NCI-H446 (cell line): ENCODE measurements around the gene CDCA5.
"Not testable (repeated sequence)": the region's sequence is repeated elsewhere in the genome, so short reads cannot be mapped to it uniquely, and the experiment has no call there.

ENCODE experiments used
- DNase-seq, 2 experiments: peaks; one replicate each; lab custom pipeline; 2025; lab: John Stamatoyannopoulos, UW

Gene CDCA5

DNA sequence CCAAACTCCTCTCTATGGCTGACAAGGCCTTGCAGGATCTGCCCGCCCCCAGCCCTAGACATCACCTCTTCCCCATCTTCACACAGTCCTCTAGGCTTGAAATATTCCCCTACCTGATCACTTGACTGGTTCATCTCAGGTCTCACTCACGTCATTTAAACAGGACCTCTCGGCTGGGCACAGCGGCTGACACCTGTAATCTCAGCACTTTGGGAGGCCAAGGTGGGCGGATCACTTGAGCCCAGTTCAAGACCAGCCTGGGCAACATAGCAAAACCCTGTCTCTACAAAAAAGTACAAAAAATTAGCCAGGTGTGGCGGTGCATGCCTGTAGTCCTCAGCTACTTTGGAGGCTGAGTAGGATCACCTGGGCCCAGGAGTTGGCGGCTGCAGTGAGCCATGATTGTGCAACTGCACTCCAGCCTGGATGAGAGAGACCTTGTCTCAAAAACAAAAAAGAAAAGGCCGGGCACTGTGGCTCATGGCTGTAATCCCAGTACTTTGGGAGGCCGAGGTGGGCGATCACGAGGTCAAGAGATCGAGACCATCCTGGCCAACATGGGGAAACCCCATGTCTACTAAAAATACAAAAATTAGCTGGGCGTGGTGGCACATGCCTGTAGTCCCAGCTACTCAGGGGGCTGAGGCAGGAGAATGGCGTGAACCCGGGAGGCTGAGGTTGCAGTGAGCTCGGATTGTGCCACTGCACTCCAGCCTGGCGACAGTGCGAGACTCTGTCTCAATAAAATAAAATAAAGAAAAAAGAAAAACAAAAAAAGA, 35.2 kb upstream of the CDCA5 start:
- not testable (repeated sequence) for DNase-seq

DNA sequence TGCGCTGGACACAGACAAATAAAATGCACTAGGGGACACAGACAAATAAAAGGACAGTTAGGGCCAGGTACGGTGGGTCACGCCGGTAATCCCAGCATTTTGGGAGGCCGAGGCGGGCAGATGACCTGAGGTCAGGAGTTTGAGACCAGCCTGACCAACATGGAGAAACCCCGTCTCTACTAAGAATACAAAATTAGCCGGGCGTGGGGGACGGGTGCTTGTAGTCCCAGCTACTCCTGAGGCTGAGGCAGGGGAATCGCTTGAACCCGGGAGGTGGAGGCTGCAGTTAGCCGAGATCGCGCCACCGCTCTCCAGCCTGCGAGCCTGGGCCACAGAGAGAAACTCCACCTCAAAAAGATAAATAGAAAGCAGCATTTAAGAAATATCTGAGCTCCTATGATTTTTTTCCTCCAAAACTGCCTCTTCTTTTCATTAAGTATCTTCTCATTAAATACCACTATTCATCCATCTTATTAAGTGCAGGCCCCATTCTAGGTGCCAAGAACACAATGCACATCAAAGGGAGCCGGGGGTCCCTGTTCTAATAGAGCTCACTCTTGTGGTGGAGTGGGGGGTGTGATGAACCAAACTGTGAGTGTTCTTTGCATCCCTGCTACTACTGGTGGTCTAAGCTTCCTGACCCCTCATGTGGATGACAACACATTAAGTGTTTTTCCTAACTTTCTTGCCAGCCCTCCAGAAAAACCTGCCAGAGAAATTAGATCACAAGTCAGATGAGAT, 34.4 kb upstream of the CDCA5 start:
- no peak for DNase-seq

DNA sequence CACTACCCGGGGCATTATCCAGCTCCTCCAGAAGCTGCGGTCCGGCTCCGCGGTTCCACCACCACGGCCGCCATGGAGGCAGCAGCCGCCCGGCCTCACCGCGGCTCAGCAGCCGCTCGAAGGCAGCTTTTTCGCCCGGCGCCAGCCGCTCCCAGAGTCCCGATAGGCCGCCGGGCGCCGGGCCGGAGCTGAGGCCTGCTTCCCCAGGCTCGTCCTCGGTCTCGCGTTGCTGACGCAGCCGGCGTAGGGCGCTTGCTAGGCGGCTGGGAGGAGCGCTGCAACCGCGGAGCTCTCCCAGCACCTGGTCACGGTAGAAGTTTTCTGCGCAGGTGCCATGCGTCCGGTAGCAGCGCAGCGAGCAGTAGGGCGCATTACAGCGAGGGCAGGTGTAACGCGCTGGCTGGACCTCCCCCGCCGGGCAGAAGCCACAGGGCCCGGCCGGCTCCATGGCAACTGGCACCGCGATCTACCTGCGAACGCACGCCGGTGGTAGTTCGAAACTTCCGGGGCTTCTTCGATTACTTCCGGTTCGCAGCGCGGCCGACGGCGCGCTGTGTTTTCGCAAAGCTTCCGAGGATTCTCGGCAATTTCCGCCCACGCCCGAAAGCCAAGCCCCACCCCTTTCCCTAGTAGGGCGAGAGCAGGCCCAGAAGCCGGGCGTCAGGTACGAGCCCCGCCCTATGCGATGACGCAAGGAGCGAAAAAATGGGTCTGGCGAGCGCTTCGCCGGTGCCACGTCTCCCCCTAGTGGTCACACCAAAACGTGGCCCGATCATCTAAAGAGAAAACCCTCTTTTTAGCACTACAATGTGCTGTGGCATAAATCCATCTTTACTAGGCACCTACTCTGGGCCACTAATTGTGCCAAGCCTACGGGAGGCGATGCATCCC, 33.6 kb upstream of the CDCA5 start, which contains the start of gene ZNHIT2:
ZNHIT2 (minus strand) TSS at position 496 of the 891 bp plus-strand sequence; CDS start at position 448, 48 bp downstream.
- peak; percentile 98 to 100 for DNase-seq

DNA sequence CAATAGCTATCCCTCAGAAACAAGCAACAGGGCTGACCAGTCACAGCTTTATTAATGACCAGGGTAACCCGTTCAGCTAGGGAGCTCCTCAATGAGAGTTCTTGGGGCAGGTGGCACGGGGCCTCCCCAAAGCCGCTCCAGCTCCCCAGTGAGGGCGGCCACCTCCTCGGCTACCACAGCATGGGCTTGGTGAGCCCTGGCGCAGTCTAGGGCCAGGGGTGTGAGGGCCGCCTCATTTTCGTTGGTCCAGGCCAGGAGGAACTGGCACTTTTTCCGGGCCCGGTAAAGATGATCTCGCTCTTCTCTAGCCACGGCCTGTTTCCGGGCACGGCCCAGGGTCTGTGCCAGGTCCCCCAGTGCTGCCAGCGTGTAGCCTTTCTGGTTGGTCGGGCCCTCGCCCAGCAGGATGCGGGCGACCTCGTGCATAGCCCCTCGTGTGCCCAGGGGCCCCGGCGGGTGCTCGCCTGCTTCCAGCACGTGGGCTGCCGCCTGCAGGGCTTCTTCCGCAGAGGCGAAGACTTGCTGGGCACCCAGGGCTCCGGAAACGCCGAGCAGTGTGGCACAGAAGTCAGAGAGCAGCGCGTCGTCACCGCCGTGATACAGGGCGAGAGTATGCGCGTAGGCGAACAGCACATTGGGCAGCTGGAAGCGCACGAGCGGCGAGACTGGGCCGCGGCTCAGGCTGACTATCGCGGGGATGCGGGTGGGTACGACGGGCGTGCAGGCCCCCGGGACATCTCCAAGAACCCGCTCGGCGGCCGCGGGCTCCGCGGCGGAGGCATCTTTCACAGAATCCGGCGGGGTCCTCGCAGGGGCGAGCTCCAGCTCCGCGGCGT, 32.7 kb upstream of the CDCA5 start:
- DNase-seq = peak in 1 of 2 experiments; percentile 49

DNA sequence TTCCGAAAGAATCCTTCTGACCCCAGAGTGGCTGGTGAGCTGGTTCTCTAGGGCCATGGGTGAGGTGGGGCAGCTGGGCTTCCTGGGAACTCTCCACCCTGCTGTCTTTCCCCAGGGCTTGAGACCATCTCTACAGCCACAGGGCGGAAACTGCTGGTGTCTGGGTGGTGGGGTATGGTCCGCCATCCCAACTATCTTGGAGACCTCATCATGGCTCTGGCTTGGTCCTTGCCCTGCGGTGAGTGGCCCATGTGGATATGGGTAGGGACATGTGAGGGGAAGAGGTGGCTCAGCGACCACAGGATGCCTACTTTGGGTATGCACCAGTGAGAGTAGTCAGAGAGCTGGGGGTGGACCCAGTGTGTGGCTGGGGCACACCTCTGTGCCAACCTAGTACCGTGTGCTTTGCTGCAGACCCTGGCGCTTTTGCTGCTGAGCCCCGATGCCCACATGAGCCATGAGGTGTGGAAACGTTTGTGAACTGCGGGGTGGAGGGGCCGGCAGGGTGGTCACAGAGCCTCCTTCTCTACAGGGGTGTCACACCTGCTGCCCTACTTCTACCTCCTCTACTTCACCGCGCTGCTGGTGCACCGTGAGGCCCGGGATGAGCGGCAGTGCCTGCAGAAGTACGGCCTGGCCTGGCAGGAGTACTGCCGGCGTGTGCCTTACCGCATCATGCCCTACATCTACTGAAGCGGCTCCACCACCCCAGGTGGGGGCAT, 31.7 kb upstream of the CDCA5 start:
- DNase-seq = no peak

DNA sequence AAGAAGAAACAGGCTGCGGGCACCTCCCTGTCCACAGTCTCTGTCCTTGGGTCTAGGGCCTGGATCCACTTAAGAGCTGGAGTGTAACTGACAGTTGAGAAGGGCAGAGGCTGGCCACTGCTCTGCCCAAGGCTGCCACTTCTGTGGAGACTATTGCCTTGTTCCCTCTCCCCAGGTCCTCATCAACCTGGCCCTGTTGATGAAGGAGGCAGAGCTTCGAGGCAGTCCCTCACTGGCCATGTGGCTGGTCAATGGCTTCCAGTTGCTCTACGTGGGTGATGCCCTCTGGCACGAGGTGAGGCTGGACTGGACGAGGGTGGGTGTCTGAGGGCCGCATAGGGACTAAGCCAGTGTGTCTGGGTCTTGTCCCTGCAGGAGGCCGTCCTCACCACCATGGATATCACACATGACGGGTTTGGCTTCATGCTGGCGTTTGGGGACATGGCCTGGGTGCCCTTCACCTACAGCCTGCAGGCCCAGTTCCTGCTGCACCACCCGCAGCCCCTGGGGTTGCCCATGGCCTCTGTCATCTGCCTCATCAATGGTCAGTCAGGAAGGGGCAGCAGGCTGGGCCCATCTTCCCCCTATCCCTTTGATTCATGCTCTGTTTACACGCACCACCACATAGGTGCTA, 30.8 kb upstream of the CDCA5 start:
- no peak for DNase-seq

DNA sequence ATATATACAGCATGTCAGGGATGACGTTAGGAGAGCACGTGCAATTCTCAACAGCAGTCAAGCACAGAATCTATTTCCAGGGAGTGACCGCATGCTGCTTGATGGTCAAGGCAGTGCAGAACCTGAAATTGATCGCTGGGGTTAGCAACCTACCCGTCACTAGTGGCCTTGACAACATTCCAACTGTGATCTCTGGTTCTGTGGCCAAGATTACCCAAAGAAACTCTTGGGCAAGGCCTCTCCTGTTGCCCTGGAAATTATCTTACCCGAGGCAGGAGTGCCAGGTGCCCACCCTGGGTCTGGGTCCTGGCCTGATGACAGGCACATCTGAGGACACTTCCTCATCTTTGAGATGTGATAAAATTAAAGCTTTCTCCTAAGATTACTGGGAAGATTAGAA, 30.0 kb upstream of the CDCA5 start:
- peak in 1 of 2 experiments; percentile 26 for DNase-seq

DNA sequence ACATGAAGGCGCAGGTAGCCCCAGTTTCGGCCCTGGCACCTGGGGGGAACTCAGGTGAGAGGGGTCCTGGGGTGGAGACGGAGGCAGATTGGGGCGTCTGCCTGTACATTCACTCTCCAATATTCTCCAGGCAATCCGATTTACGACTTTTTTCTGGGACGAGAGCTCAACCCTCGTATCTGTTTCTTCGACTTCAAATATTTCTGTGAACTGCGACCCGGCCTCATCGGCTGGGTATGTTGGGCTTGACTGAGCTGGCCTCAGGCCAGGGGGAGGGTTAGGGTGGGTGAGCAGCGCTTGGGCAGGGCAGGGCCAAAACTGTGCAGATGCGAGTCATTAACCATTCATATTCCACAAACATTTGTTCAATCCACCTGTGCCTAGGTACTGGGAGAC, 29.5 kb upstream of the CDCA5 start:
- DNase-seq = peak in 1 of 2 experiments; percentile 64

DNA sequence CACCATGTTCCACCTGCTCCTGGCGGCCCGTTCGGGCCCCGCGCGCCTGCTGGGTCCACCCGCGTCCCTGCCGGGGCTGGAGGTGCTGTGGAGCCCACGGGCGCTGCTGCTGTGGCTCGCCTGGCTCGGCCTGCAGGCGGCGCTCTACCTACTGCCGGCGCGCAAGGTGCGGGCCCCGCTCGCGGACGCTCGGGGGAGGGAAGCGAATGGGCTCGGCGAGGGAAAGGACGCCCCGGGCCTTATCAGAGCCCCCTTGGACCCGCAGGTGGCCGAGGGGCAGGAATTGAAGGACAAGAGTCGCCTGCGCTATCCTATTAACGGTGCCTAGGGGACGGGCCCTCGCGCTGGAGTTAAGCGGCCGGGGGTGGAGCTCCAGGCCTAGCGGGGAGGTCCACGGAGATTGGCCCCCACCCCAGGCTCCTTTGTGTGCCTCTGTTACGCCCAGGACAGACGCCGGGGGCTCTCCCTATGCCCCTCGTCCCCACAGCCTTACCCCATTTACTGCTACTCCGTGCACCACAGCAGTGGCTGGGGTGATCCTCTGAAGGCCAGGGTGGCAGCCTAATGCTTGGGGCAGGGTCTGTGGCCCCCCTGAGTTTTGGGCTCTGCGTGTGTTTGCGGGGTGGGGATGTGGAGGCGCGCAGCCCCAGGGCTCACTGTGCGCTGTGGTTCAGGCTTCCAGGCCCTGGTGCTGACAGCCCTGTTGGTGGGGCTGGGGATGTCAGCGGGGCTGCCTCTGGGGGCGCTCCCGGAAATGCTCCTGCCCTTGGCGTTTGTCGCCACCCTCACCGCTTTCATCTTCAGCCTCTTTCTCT, 28.9 kb upstream of the CDCA5 start:
- peak in 1 of 2 experiments; percentile 71 for DNase-seq

DNA sequence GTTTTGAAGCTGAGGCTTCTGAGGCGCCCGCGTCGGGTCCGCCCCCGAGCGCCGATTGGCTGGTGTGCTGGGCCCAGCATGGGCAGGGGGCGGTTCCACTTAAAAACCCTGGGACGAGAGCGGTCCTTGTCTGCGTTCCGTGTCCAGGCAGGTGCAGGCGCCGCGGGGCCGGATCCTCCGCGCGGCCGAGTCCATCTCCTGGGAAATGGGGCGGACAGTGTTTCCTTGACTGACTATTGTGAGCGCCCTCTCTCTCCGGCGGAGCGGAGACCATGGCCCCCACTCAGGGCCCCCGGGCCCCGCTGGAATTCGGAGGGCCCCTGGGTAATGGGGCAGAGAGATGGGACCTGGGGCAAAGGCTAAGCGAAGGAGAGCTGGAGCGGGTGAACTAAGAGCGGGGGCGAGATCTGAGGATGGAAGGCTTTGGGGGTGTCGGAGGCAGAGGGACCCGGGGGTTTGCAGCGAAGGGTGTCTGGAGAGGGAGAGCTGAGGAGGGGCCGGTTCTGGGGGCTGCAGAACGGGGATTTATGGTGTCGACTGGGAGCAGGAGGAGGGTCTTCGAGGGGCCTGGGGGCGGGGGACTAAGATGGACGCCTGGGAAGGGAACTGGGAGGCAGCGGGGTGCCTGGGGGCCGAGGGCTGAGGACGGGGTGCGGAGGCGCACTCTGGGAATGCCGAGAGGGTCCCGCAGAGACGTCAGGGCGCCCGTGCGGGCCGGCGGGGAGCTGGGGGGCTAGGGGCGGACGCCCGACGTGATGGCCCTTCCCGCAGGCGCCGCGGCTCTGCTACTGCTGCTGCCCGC, 28.1 kb upstream of the CDCA5 start, which contains the start of gene TM7SF2:
TM7SF2 (plus strand) TSS at position 129 of the 802 bp plus-strand sequence; CDS start at position 273, 144 bp downstream.
- peak; percentile 88 to 97 for DNase-seq

DNA sequence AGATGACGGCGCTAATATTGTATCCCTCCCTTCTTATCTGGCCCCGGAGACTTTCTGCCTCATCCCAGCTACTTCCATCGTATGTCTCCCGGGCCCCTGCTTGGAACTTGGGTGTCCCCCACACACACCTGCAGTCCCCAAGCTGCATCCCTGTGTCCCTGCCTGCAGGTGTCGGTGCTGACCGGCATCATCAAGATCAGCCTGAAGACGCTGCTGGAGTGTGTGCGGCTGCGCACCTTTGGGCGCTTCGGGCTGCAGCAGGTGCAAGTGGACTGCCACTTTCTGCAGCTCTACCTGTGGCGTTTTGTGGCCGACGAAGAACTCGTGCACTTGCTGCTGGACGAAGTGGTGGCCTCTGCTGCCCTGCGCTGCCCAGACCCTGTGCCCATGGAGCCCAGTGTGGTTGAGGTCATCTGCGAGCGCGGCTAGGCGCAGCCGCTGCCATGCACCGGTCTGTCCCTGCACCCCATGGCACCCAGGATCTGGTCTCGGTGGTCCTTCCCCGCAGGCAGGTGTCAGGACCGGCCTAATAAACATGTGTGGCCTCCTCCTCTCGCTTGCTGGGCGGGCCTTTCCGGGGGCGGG, 27.4 kb upstream of the CDCA5 start:
- no peak for DNase-seq

DNA sequence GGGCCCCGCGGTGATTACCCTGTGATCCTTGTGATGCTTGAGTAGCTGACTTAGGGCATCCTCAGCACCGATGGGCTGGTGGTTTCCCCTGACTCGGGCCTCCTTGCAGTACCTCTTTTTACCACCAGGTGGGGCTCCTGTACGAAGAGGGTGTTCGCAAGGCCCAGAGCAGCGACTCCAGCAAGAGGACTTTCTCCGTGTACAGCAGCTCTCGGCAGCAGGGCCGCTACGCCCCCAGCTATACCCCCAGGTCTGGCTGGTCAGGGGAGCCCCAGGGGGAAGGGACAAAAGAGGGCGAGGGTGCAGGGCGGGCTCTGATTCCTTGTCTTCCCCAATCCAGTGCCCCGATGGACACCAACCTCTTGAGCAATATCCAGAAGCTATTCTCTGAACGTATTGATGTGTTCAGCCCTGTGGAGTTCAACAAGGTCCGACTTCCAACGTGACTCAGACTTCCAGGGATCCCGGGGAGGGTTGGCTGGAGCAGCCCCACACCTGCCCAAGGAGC, 26.6 kb upstream of the CDCA5 start:
- peak; percentile 87 to 88 for DNase-seq

DNA sequence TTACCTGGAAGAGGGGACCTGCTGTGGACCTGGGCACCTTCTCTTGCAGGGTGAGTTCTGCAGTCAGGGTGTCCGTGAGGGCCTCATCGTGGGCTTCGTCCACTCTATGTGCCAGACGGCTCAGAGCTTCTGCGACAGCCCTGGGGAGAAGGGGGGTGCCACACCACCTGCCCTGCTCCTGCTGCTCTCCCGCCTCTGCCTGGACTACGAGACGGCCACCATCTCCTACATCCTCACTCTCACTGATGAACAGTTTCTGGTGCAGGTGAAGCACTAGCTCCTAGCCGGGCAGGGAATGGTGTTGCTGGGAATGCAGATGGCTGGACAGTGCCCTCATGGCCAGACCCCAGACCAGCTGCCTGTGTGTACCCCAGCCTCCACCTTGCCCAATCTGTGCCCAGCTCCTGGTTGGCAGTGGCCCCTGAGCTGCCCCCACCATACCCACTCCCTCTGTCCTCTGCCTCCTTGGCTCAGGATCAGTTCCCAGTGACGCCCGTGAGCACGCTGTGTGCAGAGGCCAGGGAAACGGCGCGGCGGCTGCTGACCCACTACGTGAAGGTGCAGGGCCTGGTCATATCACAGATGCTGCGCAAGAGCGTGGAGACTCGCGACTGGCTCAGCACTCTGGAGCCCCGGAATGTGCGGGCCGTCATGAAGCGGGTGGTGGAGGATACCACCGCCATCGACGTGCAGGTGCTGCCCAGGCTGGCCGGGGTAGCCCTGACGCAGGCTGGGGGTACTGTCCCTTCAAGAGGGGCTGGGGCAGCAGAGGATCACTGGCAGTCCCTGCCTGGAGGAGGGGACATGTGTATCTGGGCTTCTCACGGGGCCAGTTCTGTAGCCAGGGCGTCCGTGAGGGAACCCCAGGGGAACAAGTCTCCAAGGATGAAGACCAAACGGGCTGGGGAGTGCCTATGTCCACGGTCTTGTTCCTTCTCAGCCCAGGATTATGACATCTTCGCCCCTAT, 25.7 kb upstream of the CDCA5 start:
- DNase-seq = no peak

DNA sequence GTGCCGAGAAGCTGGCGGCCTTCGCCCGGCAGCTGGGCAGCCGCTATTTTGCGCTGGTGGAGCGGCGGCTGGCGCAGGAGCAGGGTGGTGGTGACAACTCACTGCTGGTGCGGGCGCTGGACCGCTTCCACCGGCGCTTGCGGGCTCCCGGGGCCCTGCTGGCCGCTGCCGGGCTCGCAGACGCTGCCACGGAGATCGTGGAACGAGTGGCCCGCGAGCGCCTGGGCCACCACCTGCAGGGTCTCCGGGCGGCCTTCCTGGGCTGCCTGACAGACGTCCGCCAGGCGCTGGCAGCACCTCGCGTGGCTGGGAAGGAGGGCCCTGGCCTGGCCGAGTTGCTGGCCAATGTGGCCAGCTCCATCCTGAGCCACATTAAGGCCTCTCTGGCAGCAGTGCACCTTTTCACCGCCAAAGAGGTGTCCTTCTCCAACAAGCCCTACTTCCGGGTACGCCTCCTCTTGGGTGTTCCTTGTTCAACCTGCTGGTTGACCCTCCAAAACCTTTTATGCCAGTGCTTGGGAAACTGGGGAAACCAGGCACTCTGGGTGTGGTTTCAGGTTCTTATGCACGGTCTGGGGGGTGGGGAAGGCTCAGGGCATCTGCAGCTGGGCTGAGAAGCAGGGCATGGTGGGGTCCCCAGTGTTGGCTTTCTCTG, 24.8 kb upstream of the CDCA5 start:
- DNase-seq = no peak

DNA sequence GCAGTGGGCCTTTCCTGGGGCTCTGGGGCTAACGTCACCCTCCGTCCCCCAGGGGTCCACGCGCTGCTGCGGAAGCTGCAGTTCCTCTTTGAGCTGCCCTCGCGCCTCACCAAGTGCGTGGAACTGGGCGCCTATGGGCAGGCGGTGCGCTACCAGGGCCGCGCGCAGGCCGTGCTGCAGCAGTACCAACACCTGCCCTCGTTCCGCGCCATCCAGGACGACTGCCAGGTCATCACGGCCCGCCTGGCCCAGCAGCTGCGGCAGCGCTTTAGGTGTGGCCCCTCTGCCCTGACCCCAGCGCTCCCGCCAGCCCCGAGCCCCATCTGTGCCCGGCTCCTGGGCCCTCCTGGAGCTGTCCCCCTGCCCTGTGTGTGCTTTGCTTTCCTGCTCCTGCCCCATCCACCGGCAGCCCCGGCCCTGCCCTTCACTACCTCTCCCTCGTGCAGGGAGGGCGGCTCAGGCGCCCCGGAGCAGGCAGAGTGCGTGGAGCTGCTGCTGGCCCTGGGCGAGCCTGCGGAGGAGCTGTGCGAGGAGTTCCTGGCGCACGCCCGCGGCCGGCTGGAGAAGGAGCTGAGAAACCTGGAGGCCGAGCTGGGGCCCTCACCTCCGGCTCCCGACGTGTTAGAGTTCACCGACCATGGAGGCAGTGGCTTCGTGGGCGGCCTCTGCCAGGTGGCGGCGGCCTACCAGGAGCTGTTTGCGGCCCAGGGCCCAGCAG, 24.1 kb upstream of the CDCA5 start:
- no peak for DNase-seq
